ENCODE results near the gene NF1.

DNA sequence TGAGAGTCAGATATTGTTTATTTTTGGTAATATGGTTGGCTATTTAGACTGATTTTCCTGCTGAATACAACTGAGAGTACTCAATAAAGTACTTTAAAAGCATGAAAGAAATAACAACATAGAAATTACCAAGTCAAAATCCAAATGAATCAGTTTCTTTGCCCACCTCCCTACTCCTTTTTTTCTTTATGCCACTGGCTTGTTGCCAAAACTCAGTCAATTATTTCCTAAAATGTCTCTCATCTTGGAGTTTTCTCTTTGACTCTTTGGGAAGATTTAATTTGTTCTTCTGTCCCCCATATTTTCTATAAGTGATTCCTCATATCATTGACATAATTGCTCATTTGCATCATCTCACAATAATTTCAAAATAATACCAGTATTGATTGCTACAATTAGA is 204.8 kb downstream of the NF1 start:
- no peak for TF ChIP-seq CTCF (IDR thresholded peaks at IDR 0.05; ENCODE audit: low read depth, low read length)
- TF ChIP-seq POLR2A (IDR thresholded peaks at IDR 0.05; ENCODE audit: extremely low read depth, insufficient read length) = no peak

All from NB4 (cell line).